ENCODE data around the gene SUN5.

DNA sequence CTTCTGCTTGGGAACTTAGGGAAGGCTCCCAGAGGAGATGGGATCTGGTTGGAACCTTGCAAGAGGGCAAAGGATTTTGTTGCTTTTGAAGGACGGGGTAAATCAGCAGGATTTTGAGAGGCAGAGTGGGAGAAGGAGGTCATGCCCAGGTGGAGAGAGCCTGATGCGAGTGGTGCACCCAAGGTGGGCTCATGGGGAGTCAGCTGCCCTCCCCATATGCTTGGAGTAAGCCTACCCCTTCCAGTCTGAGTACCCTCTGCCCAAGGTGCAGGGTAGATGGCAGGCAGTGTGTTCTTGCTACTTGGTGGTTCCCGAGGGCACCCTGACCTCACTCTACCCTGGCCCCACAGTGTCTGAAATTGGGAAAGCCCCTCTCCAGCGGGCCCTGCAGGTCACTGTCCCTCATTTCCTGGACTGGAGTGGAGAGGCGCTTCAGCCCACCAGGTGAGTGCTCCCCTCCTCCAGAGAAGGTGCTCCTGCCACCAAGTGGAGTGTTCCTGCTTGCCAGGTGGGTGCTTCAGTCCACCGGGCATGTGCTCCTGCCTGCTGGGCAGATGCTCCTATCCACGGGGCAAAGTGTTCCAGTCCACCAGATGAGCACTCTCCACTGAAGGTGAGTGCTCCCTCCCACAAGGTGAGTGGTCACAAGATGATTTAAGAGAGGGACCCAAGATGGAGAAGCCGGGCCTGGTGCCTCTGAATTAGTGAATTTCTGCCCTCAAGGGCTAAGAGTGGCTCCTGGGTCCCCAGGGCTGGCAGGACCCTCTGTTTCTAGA is 6.6 kb upstream of the SUN5 start:
- TF ChIP-seq, protein P1, sequence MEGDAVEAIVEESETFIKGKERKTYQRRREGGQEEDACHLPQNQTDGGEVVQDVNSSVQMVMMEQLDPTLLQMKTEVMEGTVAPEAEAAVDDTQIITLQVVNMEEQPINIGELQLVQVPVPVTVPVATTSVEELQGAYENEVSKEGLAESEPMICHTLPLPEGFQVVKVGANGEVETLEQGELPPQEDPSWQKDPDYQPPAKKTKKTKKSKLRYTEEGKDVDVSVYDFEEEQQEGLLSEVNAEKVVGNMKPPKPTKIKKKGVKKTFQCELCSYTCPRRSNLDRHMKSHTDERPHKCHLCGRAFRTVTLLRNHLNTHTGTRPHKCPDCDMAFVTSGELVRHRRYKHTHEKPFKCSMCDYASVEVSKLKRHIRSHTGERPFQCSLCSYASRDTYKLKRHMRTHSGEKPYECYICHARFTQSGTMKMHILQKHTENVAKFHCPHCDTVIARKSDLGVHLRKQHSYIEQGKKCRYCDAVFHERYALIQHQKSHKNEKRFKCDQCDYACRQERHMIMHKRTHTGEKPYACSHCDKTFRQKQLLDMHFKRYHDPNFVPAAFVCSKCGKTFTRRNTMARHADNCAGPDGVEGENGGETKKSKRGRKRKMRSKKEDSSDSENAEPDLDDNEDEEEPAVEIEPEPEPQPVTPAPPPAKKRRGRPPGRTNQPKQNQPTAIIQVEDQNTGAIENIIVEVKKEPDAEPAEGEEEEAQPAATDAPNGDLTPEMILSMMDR (IDR thresholded peaks at IDR 0.05): no peak
- no peak for TF ChIP-seq POLR2A (IDR thresholded peaks at IDR 0.05)

Data from testis (tissue), 2 donors.